ENCODE data around the gene FHIT. TPM values are rescaled to one million over a fixed set of nuclear protein-coding genes. Genes with fewer than 3 reads are reported as not detected.

The FHIT gene
- total and polyA plus RNA-seq, 2 of the 4 experiments (the other 2 are of a cell fraction), result 0.07 TPM; not detected in 1

GRCh38 chr3:60912876-60913275, 338.4 kb downstream of the FHIT start:
- Histone ChIP-seq H4K5ac (ENCODE audit: low read depth, low read length) (no peak overlapping the region), H3K56ac (ENCODE audit: extremely low read depth, insufficient read depth, low read length) (no peak overlapping the region), H2BK20ac (ENCODE audit: low read depth, low read length) (no peak overlapping the region), H3K9me3 (ENCODE audit: control insufficient read depth, insufficient read depth, low read length) (peaks cover 3% of the 10 kb centered on the region; the same call in 1 of the 2 replicates), H3K36me3 (ENCODE audit: control insufficient read depth, insufficient read depth, low read length) (no peaks in the 10 kb centered on the region), H3K27me3 (ENCODE audit: control insufficient read depth, insufficient read depth, low read length) (no peaks in the 10 kb centered on the region), H2AK9ac (replicated peaks; ENCODE audit: low read depth, low read length, poor library complexity) (no peak overlapping the region), H3K4ac (ENCODE audit: low read depth, low read length) (no peak overlapping the region), H3K4me3 (ENCODE audit: insufficient read depth, low read depth, low read length) (no peak overlapping the region), H4K8ac (ENCODE audit: low read depth in 2 of 2, low read length in 2 of 2) (no peak overlapping the region), H4K91ac (ENCODE audit: insufficient read depth, low read depth, low read length) (no peak overlapping the region), H4K20me1 (ENCODE audit: insufficient read depth, low read length) (no peaks in the 10 kb centered on the region), H2BK5ac (ENCODE audit: low read depth, low read length, poor library complexity, severe bottlenecking) (no peak overlapping the region), H3K14ac (replicated peaks; ENCODE audit: low read depth, low read length) (no peak overlapping the region), H2BK120ac (ENCODE audit: low read depth, low read length) (no peak overlapping the region), H2BK15ac (ENCODE audit: low read depth, low read length) (no peak overlapping the region), H3K9ac (ENCODE audit: low read depth, low read length) (no peak overlapping the region), H3K4me2 (ENCODE audit: low read depth, low read length) (no peak overlapping the region), H2AK5ac (ENCODE audit: low read depth, low read length) (no peak overlapping the region), H3K18ac (ENCODE audit: low read depth, low read length) (no peak overlapping the region), H3K9me1 (ENCODE audit: insufficient read depth, low read length) (no peaks in the 10 kb centered on the region), H3K4me1 (ENCODE audit: control insufficient read depth, insufficient read depth, low read length) (no peaks in the 10 kb centered on the region), H3K23ac (ENCODE audit: low read depth, low read length) (no peak overlapping the region), H2AFZ (replicated peaks; ENCODE audit: low read length, poor library complexity) (no peak overlapping the region), H3K27ac (ENCODE audit: insufficient read depth, low read length) (no peak overlapping the region), H3K79me1 (ENCODE audit: low read depth in 1 of 2, low read length in 2 of 2) (no peaks in the 10 kb centered on the region)
- no peak for TF ChIP-seq MAFK (IDR thresholded peaks at IDR 0.05; ENCODE audit: low read depth, low read length)
- TF ChIP-seq CHD1 (IDR thresholded peaks at IDR 0.05; ENCODE audit: low read depth, low read length), result no peak
- no peak for TF ChIP-seq MXI1 (IDR thresholded peaks at IDR 0.05; ENCODE audit: borderline replicate concordance, low read depth, low read length)
- no peak for TF ChIP-seq RFX5 (IDR thresholded peaks at IDR 0.05; ENCODE audit: low read depth, low read length)
- no peak for TF ChIP-seq RCOR1 (IDR thresholded peaks at IDR 0.05; ENCODE audit: insufficient replicate concordance, low read length)
- no peak for TF ChIP-seq NFE2L2 (IDR thresholded peaks at IDR 0.05; ENCODE audit: low read depth, low read length)
- intact Hi-C loops (cut with micrococcal nuclease) (no loop called here), in situ Hi-C loops (cut with MboI; ENCODE audit: low sequenced_read_pairs) (no loop called here), dilution Hi-C loops (cut with HindIII; ENCODE audit: low sequenced_read_pairs, unreplicated experiment) (no loop called here)
- ChIA-PET CTCF (no interaction called here), POLR2A (ENCODE audit: unreplicated experiment) (no interaction called here)
- no TSS peak for BruUV-seq (replicated peaks)
- no peak for DNase-seq
- WGBS, 2 experiments (ENCODE audit: extremely low coverage in 2 of 2, insufficient read length in 1 of 2), result no CpG with 5 or more reads among the region's 1 CpG
- no peak for ATAC-seq (ENCODE audit: low read depth)
